ENCODE results near the gene CRYBB2.

DNA sequence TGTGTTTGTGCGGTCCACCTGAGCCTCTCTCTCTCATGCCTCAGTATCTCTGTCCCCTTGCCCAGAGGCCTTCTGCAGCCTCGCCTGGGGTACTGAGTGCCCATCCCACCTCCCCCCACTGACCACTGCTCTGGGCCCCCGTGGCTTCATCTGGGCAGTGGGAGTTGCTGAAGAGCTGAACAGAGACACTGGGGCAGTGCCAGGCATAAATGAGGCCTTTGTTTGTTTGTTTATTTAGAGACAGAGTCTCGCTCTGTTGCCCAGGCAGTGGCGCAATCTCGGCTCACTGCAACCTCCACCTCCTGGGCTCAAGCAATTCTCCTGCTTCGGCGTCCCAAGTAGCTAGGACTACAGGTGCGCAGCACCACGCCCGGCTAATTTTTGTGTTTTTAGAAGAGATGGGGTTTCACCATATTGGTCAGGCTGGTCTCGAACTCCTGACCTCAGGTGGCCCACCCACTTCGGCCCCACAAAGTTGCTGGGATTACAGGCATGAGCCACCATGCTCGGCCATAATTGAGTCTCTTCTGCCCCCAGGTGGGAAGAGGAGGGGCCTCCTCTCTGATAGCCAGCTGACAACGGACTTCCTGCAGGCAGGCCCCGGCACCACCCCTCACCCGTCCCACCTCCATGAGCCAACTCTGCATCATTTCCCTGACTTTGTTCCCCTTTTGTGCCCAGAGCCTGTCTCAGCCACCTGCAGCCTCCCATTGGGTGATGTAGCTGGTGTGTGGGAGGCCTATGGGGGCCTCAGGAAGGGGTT is 10.5 kb upstream of the CRYBB2 start:
- TF ChIP-seq EZH2 (IDR thresholded peaks at IDR 0.05; ENCODE audit: borderline replicate concordance, insufficient read depth, low read depth, low read length, poor library complexity, severe bottlenecking) = no peak
- TF ChIP-seq, protein P1, sequence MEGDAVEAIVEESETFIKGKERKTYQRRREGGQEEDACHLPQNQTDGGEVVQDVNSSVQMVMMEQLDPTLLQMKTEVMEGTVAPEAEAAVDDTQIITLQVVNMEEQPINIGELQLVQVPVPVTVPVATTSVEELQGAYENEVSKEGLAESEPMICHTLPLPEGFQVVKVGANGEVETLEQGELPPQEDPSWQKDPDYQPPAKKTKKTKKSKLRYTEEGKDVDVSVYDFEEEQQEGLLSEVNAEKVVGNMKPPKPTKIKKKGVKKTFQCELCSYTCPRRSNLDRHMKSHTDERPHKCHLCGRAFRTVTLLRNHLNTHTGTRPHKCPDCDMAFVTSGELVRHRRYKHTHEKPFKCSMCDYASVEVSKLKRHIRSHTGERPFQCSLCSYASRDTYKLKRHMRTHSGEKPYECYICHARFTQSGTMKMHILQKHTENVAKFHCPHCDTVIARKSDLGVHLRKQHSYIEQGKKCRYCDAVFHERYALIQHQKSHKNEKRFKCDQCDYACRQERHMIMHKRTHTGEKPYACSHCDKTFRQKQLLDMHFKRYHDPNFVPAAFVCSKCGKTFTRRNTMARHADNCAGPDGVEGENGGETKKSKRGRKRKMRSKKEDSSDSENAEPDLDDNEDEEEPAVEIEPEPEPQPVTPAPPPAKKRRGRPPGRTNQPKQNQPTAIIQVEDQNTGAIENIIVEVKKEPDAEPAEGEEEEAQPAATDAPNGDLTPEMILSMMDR (IDR thresholded peaks at IDR 0.05) = no peak
